DMS153 treated with DMSO at 0.1 percent for 48 hours (cell line): Measurements from ENCODE around the gene EEF2K.
A peak's percentile ranks its signal among the peaks of the same experiment; 100 is the strongest.
"Not testable (repeated sequence)": the region's sequence is repeated elsewhere in the genome, so short reads cannot be mapped to it uniquely, and the experiment has no call there.

ENCODE experiments used
- DNase-seq: peaks from one replicate; lab custom pipeline; 2025; ENCODE audit not compliant: unreplicated experiment; lab: John Stamatoyannopoulos, UW

Gene EEF2K

GRCh38 chr16:22291860-22292318 lies 85.8 kb downstream of the EEF2K start:
- DNase-seq, result no peak

GRCh38 chr16:22292320-22292719 lies 86.2 kb downstream of the EEF2K start:
- no peak for DNase-seq

- DNase-seq, result no peak
These were observed 87.3 kb downstream of the EEF2K start for GRCh38 chr16:22293137-22294106.

- DNase-seq, result peak; percentile 7
These were observed 90.4 kb downstream of the EEF2K start for GRCh38 chr16:22296225-22297113.

GRCh38 chr16:22297114-22297870 lies 91.2 kb downstream of the EEF2K start, which contains the start of gene POLR3E:
Gene POLR3E, plus strand, starts transcription at chr16:22297409. Its CDS starts 5,560 bp downstream, at chr16:22302969.
- peak; percentile 93 for DNase-seq

GRCh38 chr16:22297871-22298733 lies 92.0 kb downstream of the EEF2K start:
- DNase-seq, result peak; percentile 55

GRCh38 chr16:22299036-22299435 lies 93.0 kb downstream of the EEF2K start:
- no peak for DNase-seq

GRCh38 chr16:22300427-22301071 lies 94.5 kb downstream of the EEF2K start:
- peak; percentile 20 for DNase-seq

GRCh38 chr16:22301423-22301822 lies 95.3 kb downstream of the EEF2K start:
- not testable (repeated sequence) for DNase-seq

- no peak for DNase-seq
These were observed 96.8 kb downstream of the EEF2K start for GRCh38 chr16:22302776-22303363.

- no peak for DNase-seq
These were observed 98.3 kb downstream of the EEF2K start for GRCh38 chr16:22304411-22304810.

GRCh38 chr16:22306788-22307187 lies 100.7 kb downstream of the EEF2K start:
- DNase-seq, result no peak

- DNase-seq, result no peak
These were observed 101.8 kb downstream of the EEF2K start for GRCh38 chr16:22307838-22308237.

GRCh38 chr16:22308824-22309520 lies 102.9 kb downstream of the EEF2K start:
- no peak for DNase-seq

GRCh38 chr16:22311520-22311919 lies 105.4 kb downstream of the EEF2K start:
- no peak for DNase-seq

GRCh38 chr16:22312897-22313781 lies 107.1 kb downstream of the EEF2K start:
- no peak for DNase-seq

- DNase-seq, result no peak
These were observed 107.9 kb downstream of the EEF2K start for GRCh38 chr16:22313876-22314470.
